HEK293T (cell line): ENCODE results near the gene DAPK1.

Experiments used
- BHLHE40 ChIP-seq: fragments of 450-650 bp; IDR thresholded peaks from 2 replicates; pipeline ENCODE4 v1.6.1; 2016; ENCODE audit warnings: mild to moderate bottlenecking, moderate library complexity, borderline replicate concordance
- SP1 ChIP-seq: fragments of 450-650 bp; IDR thresholded peaks from 2 replicates; pipeline ENCODE4 v1.6.1; 2017
- SUZ12 ChIP-seq: fragments of 450-650 bp; IDR thresholded peaks from 2 replicates; pipeline ENCODE4 v1.6.1; 2016; ENCODE audit warnings: mild to moderate bottlenecking

DNA sequence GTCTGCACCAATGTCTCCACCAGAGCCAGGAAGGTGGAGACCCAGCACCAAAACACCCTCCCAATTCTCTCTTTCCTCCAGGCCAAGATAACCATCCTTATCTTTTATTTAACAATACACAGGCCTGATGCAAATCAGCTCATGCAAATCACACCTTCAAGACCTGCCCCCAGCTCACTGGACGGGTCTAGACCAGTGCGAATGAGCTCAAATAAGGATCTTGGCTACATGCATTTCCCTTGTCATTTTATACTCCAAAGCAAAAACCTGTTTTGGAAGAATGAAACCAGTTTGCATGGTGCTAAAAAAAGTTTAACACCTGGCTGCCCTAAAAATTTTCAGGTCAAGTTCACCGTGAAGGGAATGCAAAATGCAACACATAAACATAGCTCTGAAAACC lies 31.9 kb upstream of the DAPK1 start:
- TF ChIP-seq BHLHE40 (no peak), SP1 (no peak), SUZ12 (no peak)
